AG09319 (cell line): ENCODE results near the gene TMEM150A.
"Not testable (repeated sequence)": the region's sequence is repeated elsewhere in the genome, so short reads cannot be mapped to it uniquely, and the experiment has no call there.

Experiments used
- DNase-seq: peaks from one replicate; pipeline ENCODE4 v3.0.0-alpha.2; 2010; ENCODE audit warnings: low read depth; ENCODE audit errors: extremely low read depth
- CTCF ChIP-seq: IDR thresholded peaks from 2 replicates; pipeline ENCODE4 v1.5.1; 2011; ENCODE audit warnings: low read depth, mild to moderate bottlenecking, inconsistent platforms, low read length, moderate library complexity

The TMEM150A gene

GRCh38 chr2:85628658-85629057 is 26.2 kb upstream of the TMEM150A start:
- no peak for DNase-seq
- TF ChIP-seq CTCF = no peak

GRCh38 chr2:85623991-85624390 is 21.5 kb upstream of the TMEM150A start:
- no peak for TF ChIP-seq CTCF
- no peak for DNase-seq

- no peak for DNase-seq
- TF ChIP-seq CTCF = no peak
Measured at GRCh38 chr2:85621338-85621737, 18.8 kb upstream of the TMEM150A start.

- TF ChIP-seq CTCF = no peak
- no peak for DNase-seq
Measured at GRCh38 chr2:85619617-85620016, 17.1 kb upstream of the TMEM150A start.

- not testable (repeated sequence) for DNase-seq
Measured at GRCh38 chr2:85617723-85618122, 15.2 kb upstream of the TMEM150A start.

- no peak for DNase-seq
- no peak for TF ChIP-seq CTCF
Measured at GRCh38 chr2:85615413-85615728, 12.9 kb upstream of the TMEM150A start.

- DNase-seq = not testable (repeated sequence)
Measured at GRCh38 chr2:85614757-85615156, 12.3 kb upstream of the TMEM150A start.

GRCh38 chr2:85613717-85614515 is 11.4 kb upstream of the TMEM150A start:
- no peak for TF ChIP-seq CTCF
- DNase-seq = no peak
